ENCODE data around the gene STAB2.

STAB2 gene

DNA sequence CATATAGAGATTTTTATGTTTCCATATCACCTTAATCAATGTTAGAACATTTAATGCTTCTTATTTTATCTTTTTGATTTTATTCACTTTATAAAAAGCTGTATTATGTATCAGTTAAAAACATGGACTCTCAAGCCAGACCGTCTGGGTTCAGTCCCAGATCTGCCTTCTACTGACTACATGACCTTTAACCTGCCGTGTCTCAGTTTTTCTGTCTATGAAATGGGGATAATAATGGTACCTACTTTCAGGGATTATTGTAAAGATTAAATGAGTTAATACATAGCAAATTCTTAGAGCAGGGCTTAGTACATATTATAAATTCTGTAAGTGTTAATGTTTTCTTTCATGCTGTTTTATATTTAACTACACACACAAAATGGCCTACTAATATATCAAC, 50.4 kb downstream of the STAB2 start:
- no peaks in the 10 kb centered on the region for H4K20me1 ChIP-seq (ENCODE audit: insufficient read depth, low read length)
- no peaks in the 10 kb centered on the region for H3K9me2 ChIP-seq (replicated peaks; ENCODE audit: insufficient read depth, low read length)
- no peak overlapping the region for H3K9ac ChIP-seq (ENCODE audit: low read length)
- H3K9me3 ChIP-seq (replicated peaks; ENCODE audit: insufficient read depth, low read length): no peaks in the 10 kb centered on the region
- H3K4me3 ChIP-seq (ENCODE audit: low read length): no peak overlapping the region
- H3K4me1 ChIP-seq (ENCODE audit: low read length): peaks cover 19% of the 10 kb centered on the region
- H3K4me2 ChIP-seq (ENCODE audit: low read depth, low read length): no peak overlapping the region
- TF ChIP-seq EZH2phosphoT487 (IDR thresholded peaks at IDR 0.05; ENCODE audit: low read length): no peak
- no peak for TF ChIP-seq EZH2 (optimal IDR thresholded peaks at IDR 0.05; ENCODE audit: low read depth, low read length)
- TF ChIP-seq, protein P1, sequence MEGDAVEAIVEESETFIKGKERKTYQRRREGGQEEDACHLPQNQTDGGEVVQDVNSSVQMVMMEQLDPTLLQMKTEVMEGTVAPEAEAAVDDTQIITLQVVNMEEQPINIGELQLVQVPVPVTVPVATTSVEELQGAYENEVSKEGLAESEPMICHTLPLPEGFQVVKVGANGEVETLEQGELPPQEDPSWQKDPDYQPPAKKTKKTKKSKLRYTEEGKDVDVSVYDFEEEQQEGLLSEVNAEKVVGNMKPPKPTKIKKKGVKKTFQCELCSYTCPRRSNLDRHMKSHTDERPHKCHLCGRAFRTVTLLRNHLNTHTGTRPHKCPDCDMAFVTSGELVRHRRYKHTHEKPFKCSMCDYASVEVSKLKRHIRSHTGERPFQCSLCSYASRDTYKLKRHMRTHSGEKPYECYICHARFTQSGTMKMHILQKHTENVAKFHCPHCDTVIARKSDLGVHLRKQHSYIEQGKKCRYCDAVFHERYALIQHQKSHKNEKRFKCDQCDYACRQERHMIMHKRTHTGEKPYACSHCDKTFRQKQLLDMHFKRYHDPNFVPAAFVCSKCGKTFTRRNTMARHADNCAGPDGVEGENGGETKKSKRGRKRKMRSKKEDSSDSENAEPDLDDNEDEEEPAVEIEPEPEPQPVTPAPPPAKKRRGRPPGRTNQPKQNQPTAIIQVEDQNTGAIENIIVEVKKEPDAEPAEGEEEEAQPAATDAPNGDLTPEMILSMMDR (IDR thresholded peaks at IDR 0.05; ENCODE audit: low read length): no peak
- no peaks in the 10 kb centered on the region for H3K79me2 ChIP-seq (ENCODE audit: low read length)
- no peaks in the 10 kb centered on the region for H3K27me3 ChIP-seq (replicated peaks; ENCODE audit: insufficient read depth, low read length)
- no peak overlapping the region for H2AFZ ChIP-seq (ENCODE audit: low read length)
- no peak for DNase-seq
- H3F3A ChIP-seq (ENCODE audit: insufficient read depth, low read length): peaks cover 13% of the 10 kb centered on the region; the same call in 1 of the 2 replicates
- H3K36me3 ChIP-seq (replicated peaks; ENCODE audit: insufficient read depth, low read length): no peaks in the 10 kb centered on the region
- no peak overlapping the region for H3K27ac ChIP-seq (ENCODE audit: low read length)

DNA sequence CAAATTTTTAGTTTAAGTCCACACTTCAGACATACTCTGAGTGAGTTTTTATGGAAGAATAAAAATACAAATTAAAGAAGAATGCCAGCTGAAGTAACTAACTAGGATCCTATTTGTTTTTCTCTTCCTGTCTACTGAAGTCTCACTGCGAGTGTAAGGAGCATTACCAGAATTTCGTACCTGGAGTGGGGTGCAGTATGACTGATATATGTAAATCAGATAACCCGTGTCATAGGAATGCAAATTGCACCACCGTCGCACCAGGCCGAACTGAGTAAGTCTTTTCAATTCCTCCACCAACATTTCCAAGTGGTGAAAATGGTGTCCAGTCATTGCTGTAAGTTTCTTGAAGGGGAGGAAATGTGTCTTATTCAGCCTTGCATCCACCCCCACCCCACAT, 52.9 kb downstream of the STAB2 start:
- Histone ChIP-seq H3K36me3 (replicated peaks; ENCODE audit: insufficient read depth, low read length) (no peaks in the 10 kb centered on the region), H4K20me1 (ENCODE audit: insufficient read depth, low read length) (no peaks in the 10 kb centered on the region), H3K79me2 (ENCODE audit: low read length) (no peaks in the 10 kb centered on the region), H3K4me2 (ENCODE audit: low read depth, low read length) (no peak overlapping the region), H2AFZ (ENCODE audit: low read length) (no peak overlapping the region), H3K27ac (ENCODE audit: low read length) (no peak overlapping the region), H3K27me3 (replicated peaks; ENCODE audit: insufficient read depth, low read length) (no peaks in the 10 kb centered on the region), H3K9me3 (replicated peaks; ENCODE audit: insufficient read depth, low read length) (no peaks in the 10 kb centered on the region), H3K4me1 (ENCODE audit: low read length) (peaks cover 19% of the 10 kb centered on the region), H3K9ac (ENCODE audit: low read length) (no peak overlapping the region), H3K4me3 (ENCODE audit: low read length) (no peak overlapping the region), H3F3A (ENCODE audit: insufficient read depth, low read length) (peaks cover 13% of the 10 kb centered on the region; the same call in 1 of the 2 replicates), H3K9me2 (replicated peaks; ENCODE audit: insufficient read depth, low read length) (no peaks in the 10 kb centered on the region)
- TF ChIP-seq EZH2 (optimal IDR thresholded peaks at IDR 0.05; ENCODE audit: low read depth, low read length): no peak
- TF ChIP-seq EZH2phosphoT487 (IDR thresholded peaks at IDR 0.05; ENCODE audit: low read length): no peak
- TF ChIP-seq, protein P1 (IDR thresholded peaks at IDR 0.05; ENCODE audit: low read length): no peak
- no peak for DNase-seq

DNA sequence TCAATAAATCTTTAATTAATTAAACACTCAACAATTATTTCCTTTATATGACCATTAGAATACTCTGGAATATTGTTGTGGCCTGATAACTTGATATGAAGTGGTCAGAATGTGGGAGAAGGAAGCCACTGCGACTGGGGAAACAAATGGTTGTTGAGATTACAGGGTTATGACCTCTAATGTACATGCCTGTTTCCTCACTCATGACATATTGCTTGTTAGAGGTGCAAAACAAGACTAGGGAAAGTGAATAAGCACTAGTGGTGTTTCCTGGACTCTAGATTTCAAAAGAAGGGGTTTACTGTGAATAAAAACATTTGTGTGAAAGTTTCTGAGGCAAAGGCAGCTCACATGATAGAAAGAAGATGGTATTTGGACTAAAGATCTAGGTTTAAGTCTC, 53.3 kb downstream of the STAB2 start:
- no peaks in the 10 kb centered on the region for H4K20me1 ChIP-seq (ENCODE audit: insufficient read depth, low read length)

More for the DNA sequence above, 53.3 kb downstream of the STAB2 start:
- H3K4me3 ChIP-seq (ENCODE audit: low read length): no peak overlapping the region
- peak overlapping the region; percentile 25; the same call in 1 of the 2 replicates for H3K4me2 ChIP-seq (ENCODE audit: low read depth, low read length)
- no peaks in the 10 kb centered on the region for H3K9me2 ChIP-seq (replicated peaks; ENCODE audit: insufficient read depth, low read length)
- no peak overlapping the region for H2AFZ ChIP-seq (ENCODE audit: low read length)
- no peaks in the 10 kb centered on the region for H3K36me3 ChIP-seq (replicated peaks; ENCODE audit: insufficient read depth, low read length)
- TF ChIP-seq, protein P1 (IDR thresholded peaks at IDR 0.05; ENCODE audit: low read length): no peak
- TF ChIP-seq EZH2 (optimal IDR thresholded peaks at IDR 0.05; ENCODE audit: low read depth, low read length): no peak
- TF ChIP-seq EZH2phosphoT487 (IDR thresholded peaks at IDR 0.05; ENCODE audit: low read length): no peak
- peaks cover 19% of the 10 kb centered on the region for H3K4me1 ChIP-seq (ENCODE audit: low read length)
- no peaks in the 10 kb centered on the region for H3K27me3 ChIP-seq (replicated peaks; ENCODE audit: insufficient read depth, low read length)
- H3K9me3 ChIP-seq (replicated peaks; ENCODE audit: insufficient read depth, low read length): no peaks in the 10 kb centered on the region
- H3K27ac ChIP-seq (ENCODE audit: low read length): peak overlapping the region; percentile 44; the same call in 1 of the 2 replicates
- H3F3A ChIP-seq (ENCODE audit: insufficient read depth, low read length): peaks cover 13% of the 10 kb centered on the region; the same call in 1 of the 2 replicates
- H3K9ac ChIP-seq (ENCODE audit: low read length): no peak overlapping the region
- no peaks in the 10 kb centered on the region for H3K79me2 ChIP-seq (ENCODE audit: low read length)
- peak; percentile 33 for DNase-seq
